Measurements from ENCODE around the gene TELO2.

GRCh38 chr16:1471569-1472194 lies 21.5 kb upstream of the TELO2 start:
- TF ChIP-seq POLR2AphosphoS5 (IDR thresholded peaks at IDR 0.05) (no peak), CTCF (IDR thresholded peaks at IDR 0.05 in 8 of 11, conservative IDR thresholded peaks at IDR 0.05 in 3 of 11) (no peak), POLR2A (IDR thresholded peaks at IDR 0.05) (no peak)
